Measurements from ENCODE around the gene STX2.
"Not testable (repeated sequence)": the region's sequence is repeated elsewhere in the genome, so short reads cannot be mapped to it uniquely, and the experiment has no call there.

The STX2 gene

GRCh38 chr12:130788515-130788914 lies 50.5 kb downstream of the STX2 start:
- TF ChIP-seq HDGF (IDR thresholded peaks at IDR 0.05; ENCODE audit: borderline replicate concordance) = no peak
- no peak for TF ChIP-seq BHLHE40 (IDR thresholded peaks at IDR 0.05; ENCODE audit: borderline replicate concordance)
- DNase-seq (ENCODE audit: extremely low spot score) = no peak
- CTCF ChIA-PET = no interaction called here
- POLR2A ChIA-PET = no interaction called here

DNA sequence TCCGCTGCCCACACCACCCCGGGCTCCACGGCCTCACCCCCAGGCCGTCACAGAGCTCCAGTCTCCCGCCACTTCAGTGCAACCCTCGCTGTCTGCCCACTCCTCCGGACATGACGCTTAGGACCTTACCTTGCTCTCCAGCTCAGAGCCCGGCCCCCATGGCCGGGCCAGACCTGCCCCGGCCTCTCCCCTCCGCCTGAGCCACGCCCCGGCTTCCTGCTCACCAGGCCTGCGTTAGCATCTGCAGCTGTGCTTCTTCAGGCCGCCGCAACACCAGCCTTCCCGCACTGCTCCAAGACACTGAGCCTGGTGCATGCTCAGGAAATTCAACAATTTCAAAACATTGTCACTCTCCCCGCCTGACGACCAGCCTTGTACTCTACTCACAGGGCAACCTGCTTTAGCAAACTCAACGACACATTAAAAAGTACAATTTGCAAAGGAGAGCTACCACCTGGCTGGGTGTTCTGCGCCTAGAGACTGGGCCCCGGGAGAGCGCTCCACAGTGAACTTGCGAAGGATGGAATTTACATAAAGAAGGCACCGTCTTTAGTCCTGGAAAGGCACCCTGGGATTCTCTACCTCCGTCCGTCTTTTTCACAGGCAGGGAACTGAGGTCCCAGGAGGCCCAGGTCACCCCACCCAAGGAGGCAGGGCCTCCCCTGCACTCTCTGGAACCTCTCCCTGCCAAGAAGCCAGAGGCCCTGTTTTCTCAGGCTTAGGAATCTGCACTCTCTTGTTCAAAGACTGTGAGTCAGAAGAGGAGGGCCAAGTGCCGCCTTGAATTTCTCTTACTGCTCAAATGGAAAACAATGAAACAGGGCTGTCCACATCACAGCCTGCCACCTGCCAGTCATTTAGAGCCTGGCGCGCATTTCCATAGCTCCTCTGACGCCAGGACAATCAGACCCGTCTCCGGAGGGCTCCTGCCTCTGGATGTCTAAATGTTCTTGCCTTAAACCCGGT lies 51.3 kb downstream of the STX2 start:
- TF ChIP-seq CTBP1 (IDR thresholded peaks at IDR 0.05; ENCODE audit: borderline replicate concordance) = no peak
- TF ChIP-seq L3MBTL2 (conservative IDR thresholded peaks at IDR 0.05) = no peak
- TF ChIP-seq ARNT (IDR thresholded peaks at IDR 0.05) = no peak
- no peak for TF ChIP-seq PKNOX1 (IDR thresholded peaks at IDR 0.05)
- ChIA-PET CTCF (no interaction called here), POLR2A (no interaction called here)
- no peak for DNase-seq (ENCODE audit: extremely low spot score)

DNA sequence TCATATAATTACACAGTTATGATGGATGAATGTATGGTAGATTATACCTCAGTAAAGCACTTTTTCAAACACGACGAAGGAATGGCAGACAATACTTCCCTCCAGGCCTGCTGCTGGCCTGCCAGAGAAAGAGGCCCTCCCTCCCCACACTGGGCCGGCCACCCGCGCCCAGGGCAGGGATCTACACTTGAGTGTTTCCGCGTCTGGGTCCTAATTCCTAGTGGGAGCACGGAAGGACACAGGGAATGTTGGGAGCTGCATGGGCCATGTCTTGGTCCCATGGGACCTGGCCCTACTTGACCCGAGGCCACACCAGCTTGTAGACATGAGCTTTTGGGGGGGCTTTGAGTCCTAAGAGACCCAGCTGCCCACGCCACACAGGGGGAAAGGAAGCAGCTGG lies 52.0 kb downstream of the STX2 start:
- CTCF ChIA-PET = no interaction called here
- DNase-seq (ENCODE audit: extremely low spot score) = no peak
- no peak for TF ChIP-seq ARNT (IDR thresholded peaks at IDR 0.05)
- no peak for TF ChIP-seq HDGF (IDR thresholded peaks at IDR 0.05; ENCODE audit: borderline replicate concordance)
- no peak for TF ChIP-seq SUZ12 (IDR thresholded peaks at IDR 0.05)
- no peak for TF ChIP-seq ZNF384 (IDR thresholded peaks at IDR 0.05)
- no peak for TF ChIP-seq FOXK2 (IDR thresholded peaks at IDR 0.05)
- no peak for TF ChIP-seq PKNOX1 (IDR thresholded peaks at IDR 0.05)
- no peak for TF ChIP-seq L3MBTL2 (conservative IDR thresholded peaks at IDR 0.05)
- no peak for TF ChIP-seq SP1 (IDR thresholded peaks at IDR 0.05)
- no peak for TF ChIP-seq TARDBP (IDR thresholded peaks at IDR 0.05)
- POLR2A ChIA-PET = no interaction called here

DNA sequence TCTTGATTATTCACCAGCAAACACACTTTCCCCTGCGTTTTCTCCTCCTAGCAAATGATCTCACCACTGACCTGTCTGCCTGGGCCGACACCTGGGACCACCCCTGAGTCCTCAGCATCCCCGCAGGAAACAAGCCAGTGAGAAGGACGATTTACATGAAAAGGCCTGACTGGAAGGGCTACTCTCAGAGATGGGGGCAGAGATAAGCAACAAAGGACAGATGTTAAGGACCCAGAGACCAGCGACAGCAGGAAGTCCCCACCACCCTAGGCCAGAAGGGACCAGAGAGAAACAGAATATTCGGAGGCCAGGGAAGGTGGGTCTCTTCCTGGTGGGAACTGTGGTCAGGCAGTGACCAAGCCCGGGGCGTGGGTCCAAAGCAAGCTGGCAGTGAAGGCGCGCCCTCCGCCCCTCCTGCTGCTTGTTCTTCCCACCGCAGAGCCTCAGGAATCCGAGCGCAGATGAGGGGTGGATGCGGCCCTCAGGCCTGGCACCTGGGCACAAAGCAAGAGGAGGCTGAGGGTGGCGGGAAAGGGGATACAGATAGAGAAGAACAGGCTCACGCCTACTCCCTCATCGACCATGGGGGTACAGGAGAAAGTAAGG lies 55.8 kb downstream of the STX2 start:
- TF ChIP-seq CTBP1 (IDR thresholded peaks at IDR 0.05; ENCODE audit: borderline replicate concordance) (no peak), SP1 (IDR thresholded peaks at IDR 0.05) (no peak), BHLHE40 (IDR thresholded peaks at IDR 0.05; ENCODE audit: borderline replicate concordance) (no peak), ZNF384 (IDR thresholded peaks at IDR 0.05) (no peak), L3MBTL2 (conservative IDR thresholded peaks at IDR 0.05) (no peak), FOXK2 (IDR thresholded peaks at IDR 0.05) (no peak), FOXA1 (IDR thresholded peaks at IDR 0.05) (no peak), PKNOX1 (IDR thresholded peaks at IDR 0.05) (no peak), ARNT (IDR thresholded peaks at IDR 0.05) (no peak)
- CTCF ChIA-PET = no interaction called here
- POLR2A ChIA-PET = no interaction called here
- no peak for DNase-seq (ENCODE audit: extremely low spot score)

DNA sequence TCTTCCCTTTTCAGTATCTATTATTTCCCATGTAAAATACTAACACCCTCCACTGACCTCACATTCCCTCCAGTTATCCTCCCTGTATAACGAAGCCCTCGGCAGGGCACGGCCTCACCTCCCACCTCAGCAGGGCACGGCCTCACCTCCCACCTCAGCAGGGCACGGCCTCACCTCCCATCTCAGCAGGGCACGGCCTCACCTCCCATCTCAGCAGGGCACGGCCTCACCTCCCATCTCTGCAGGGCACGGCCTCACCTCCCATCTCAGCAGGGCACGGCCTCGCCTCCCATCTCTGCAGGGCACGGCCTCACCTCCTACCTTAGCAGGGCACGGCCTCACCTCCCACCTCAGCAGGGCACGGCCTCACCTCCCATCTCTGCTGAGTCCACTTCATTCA lies 56.8 kb downstream of the STX2 start:
- CTCF ChIA-PET; POLR2A ChIA-PET; DNase-seq (ENCODE audit: extremely low spot score): not testable (repeated sequence)

GRCh38 chr12:130780880-130781575 lies 58.0 kb downstream of the STX2 start:
- no peak for DNase-seq (ENCODE audit: extremely low spot score)
- TF ChIP-seq BHLHE40 (IDR thresholded peaks at IDR 0.05; ENCODE audit: borderline replicate concordance) (no peak), CTBP1 (IDR thresholded peaks at IDR 0.05; ENCODE audit: borderline replicate concordance) (no peak), ARNT (IDR thresholded peaks at IDR 0.05) (no peak), L3MBTL2 (conservative IDR thresholded peaks at IDR 0.05) (no peak), PKNOX1 (IDR thresholded peaks at IDR 0.05) (no peak), FOXA1 (IDR thresholded peaks at IDR 0.05) (no peak), LEF1 (IDR thresholded peaks at IDR 0.05; ENCODE audit: borderline replicate concordance) (no peak), NFRKB (IDR thresholded peaks at IDR 0.05) (no peak), ZNF384 (IDR thresholded peaks at IDR 0.05) (no peak), HDGF (IDR thresholded peaks at IDR 0.05; ENCODE audit: borderline replicate concordance) (no peak), ELF4 (IDR thresholded peaks at IDR 0.05) (no peak), SUZ12 (IDR thresholded peaks at IDR 0.05) (no peak), SP1 (IDR thresholded peaks at IDR 0.05) (no peak), FOXK2 (IDR thresholded peaks at IDR 0.05) (no peak), FOXM1 (IDR thresholded peaks at IDR 0.05; ENCODE audit: borderline replicate concordance) (no peak)
- ChIA-PET POLR2A (no interaction called here), CTCF (no interaction called here)
